Parathyroid adenoma (tissue), 2 donors: ENCODE data around the gene GPER1.

Source experiments
- H2AFZ ChIP-seq: fragments of 300-600 bp; sonication (generic); one replicate; pipeline ENCODE4 v1.7.0; 2017; ENCODE audit warnings: antibody characterized with exemption, mild to moderate bottlenecking
- H3K27ac ChIP-seq: fragments of 300-600 bp; sonication (generic); one replicate; pipeline ENCODE4 v1.7.0; 2017
- H3K27me3 ChIP-seq: fragments of 300-600 bp; sonication (generic); one replicate; pipeline ENCODE4 v1.7.0; 2017; ENCODE audit warnings: low read length; ENCODE audit not compliant: control insufficient read depth, insufficient read depth
- H3K36me3 ChIP-seq: fragments of 300-600 bp; sonication (generic); one replicate; pipeline ENCODE4 v1.7.0; 2017; ENCODE audit warnings: low read length; ENCODE audit not compliant: control insufficient read depth, insufficient read depth
- H3K4me1 ChIP-seq: fragments of 300-600 bp; sonication (generic); one replicate; pipeline ENCODE4 v1.7.0; 2017; ENCODE audit warnings: control low read depth
- H3K4me2 ChIP-seq: fragments of 300-600 bp; sonication (generic); one replicate; pipeline ENCODE4 v1.7.0; 2017; ENCODE audit warnings: low read length
- H3K4me3 ChIP-seq: fragments of 300-600 bp; sonication (generic); one replicate; pipeline ENCODE4 v1.7.0; 2017; ENCODE audit warnings: low read depth, low read length
- H3K79me2 ChIP-seq: fragments of 300-600 bp; sonication (generic); one replicate; pipeline ENCODE4 v1.7.0; 2017; ENCODE audit warnings: control low read depth
- H3K9ac ChIP-seq: fragments of 300-600 bp; sonication (generic); one replicate; pipeline ENCODE4 v1.7.0; 2017; ENCODE audit warnings: mild to moderate bottlenecking
- H3K9me3 ChIP-seq: fragments of 300-600 bp; sonication (generic); one replicate; pipeline ENCODE4 v1.7.0; 2017; ENCODE audit warnings: low read length; ENCODE audit not compliant: control insufficient read depth
- TF ChIP-seq, protein P1 (sequence below): fragments of 300-600 bp; sonication (generic); IDR thresholded peaks from one replicate; pipeline ENCODE4 v1.7.0; 2017; ENCODE audit warnings: antibody characterized with exemption, mild to moderate bottlenecking
- donor health status: primary hyperparathyroidism.

Gene GPER1

DNA sequence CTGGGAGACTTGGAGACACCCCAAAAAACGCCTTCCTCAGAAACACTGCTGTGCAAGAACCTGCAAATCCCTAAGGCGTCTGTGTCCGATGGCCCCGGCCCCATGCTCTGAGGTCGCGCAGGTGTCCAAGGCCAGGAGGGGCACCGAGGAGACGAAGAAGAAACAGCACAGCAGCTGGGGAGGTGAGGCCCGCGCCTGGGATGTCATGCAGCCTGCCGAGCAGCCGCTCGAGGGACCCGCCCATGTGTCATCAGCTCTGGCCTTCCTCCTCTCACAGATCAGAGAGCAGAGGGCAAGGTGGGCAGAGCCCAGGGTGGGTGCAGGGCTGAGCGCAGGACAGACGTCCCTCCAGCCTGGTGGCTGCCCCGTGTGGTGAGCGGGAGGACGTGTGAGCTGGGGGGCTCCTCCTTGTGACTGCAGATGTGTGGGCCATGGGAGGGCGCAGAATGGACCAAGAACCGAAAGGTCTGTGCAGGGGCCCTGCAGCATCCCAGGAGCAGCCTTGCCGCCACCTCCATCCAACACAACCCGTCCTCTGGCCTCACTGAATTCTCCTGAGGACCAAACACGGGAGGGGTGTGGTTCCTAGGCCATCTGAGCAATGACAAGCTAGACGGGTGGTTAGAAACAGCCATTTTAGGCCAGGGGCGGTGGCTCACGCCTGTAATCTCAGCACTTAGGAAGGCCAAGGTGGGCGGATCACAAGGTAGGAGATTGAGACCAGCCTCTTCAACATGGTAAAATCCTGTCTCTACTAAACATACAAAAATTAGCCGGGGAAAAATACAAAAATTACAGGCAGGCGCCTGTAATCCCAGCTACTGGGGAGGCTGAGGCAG, 13.1 kb upstream of the GPER1 start:
- Histone ChIP-seq H3K27ac (no peak overlapping the region), H3K9me3 (no peaks in the 10 kb centered on the region), H3K4me3 (no peak overlapping the region), H3K4me2 (no peak overlapping the region), H3K79me2 (peaks cover 19% of the 10 kb centered on the region), H3K36me3 (no peaks in the 10 kb centered on the region), H3K4me1 (no peaks in the 10 kb centered on the region), H3K9ac (no peak overlapping the region), H3K27me3 (no peaks in the 10 kb centered on the region), H2AFZ (no peak overlapping the region)
- TF ChIP-seq, protein P1, sequence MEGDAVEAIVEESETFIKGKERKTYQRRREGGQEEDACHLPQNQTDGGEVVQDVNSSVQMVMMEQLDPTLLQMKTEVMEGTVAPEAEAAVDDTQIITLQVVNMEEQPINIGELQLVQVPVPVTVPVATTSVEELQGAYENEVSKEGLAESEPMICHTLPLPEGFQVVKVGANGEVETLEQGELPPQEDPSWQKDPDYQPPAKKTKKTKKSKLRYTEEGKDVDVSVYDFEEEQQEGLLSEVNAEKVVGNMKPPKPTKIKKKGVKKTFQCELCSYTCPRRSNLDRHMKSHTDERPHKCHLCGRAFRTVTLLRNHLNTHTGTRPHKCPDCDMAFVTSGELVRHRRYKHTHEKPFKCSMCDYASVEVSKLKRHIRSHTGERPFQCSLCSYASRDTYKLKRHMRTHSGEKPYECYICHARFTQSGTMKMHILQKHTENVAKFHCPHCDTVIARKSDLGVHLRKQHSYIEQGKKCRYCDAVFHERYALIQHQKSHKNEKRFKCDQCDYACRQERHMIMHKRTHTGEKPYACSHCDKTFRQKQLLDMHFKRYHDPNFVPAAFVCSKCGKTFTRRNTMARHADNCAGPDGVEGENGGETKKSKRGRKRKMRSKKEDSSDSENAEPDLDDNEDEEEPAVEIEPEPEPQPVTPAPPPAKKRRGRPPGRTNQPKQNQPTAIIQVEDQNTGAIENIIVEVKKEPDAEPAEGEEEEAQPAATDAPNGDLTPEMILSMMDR: no peak

DNA sequence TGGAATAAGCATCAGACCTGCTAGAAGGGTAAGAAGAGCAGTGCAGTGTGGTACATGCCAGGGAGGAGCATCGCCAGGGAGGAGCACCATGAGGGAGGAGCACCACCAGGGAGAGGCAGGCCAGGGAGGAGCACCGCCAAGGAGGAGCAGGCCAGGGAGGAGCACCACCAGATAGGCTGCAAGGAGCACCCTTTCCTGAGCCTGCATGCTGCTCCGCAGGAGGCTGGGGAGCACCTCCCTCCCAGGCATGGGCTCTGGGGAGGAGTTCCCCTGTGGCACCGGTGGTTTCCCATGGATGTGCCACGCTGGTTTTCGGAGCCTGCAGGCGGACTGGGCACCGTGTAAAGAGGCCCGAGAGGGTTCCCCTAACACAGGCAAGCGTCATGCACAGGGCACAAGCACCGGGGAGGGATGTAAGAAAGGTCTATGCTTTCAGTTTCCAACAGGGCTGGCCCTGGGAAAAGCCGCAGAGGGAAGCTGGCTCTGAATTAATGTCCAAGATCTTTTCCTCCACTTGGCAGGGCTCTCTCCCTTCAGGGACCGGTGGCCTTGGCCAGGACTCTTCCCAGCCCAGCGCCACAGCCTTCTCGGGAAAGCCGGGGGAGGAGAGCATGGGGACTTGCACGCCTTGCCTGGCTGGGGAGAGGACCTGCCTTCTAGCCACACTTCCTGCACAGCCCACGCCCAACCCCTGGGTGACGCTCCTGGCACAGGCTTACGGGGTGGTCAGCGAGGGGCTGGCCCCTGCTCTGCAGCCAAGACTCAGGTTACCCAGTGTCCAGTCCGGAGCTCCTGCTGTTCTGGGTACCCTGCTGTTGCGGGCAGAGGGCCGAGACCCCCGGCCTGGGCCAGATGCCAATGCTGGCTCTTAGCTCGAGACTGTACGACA, 11.5 kb upstream of the GPER1 start:
- Histone ChIP-seq H3K4me1 (no peaks in the 10 kb centered on the region), H3K4me2 (no peak overlapping the region), H3K9ac (no peak overlapping the region), H3K27ac (no peak overlapping the region), H3K79me2 (peaks cover 35% of the 10 kb centered on the region), H3K27me3 (no peaks in the 10 kb centered on the region), H2AFZ (no peak overlapping the region), H3K36me3 (no peaks in the 10 kb centered on the region), H3K9me3 (no peaks in the 10 kb centered on the region), H3K4me3 (no peak overlapping the region)
- TF ChIP-seq, protein P1: no peak

DNA sequence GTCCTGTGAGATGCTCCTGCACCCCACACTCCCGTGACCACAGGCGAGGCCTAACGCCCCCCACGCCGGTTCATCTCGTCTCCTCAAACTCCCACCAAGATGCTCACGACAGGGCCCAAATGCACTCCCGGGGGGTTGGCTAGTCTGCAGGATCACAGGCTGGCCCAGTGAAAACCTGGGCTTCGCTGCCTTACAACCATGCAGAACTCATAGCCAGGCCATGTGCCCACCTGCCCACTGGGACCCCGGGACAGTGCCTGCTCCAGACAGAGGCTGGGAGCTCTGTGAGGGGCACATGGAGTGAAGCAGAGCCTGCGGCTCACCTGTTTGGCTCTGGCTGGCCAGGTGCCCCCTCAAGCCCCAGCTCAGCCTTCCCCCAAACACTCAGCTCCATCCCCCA, 9.4 kb upstream of the GPER1 start:
- TF ChIP-seq, protein P1: no peak
- H2AFZ ChIP-seq: no peak overlapping the region
- H3K9ac ChIP-seq: no peak overlapping the region
- H3K27me3 ChIP-seq: no peaks in the 10 kb centered on the region
- H3K79me2 ChIP-seq: peaks cover 49% of the 10 kb centered on the region
- H3K27ac ChIP-seq: no peak overlapping the region
- H3K36me3 ChIP-seq: no peaks in the 10 kb centered on the region
- no peaks in the 10 kb centered on the region for H3K4me1 ChIP-seq
- H3K4me3 ChIP-seq: no peak overlapping the region
- H3K9me3 ChIP-seq: no peaks in the 10 kb centered on the region
- H3K4me2 ChIP-seq: no peak overlapping the region

DNA sequence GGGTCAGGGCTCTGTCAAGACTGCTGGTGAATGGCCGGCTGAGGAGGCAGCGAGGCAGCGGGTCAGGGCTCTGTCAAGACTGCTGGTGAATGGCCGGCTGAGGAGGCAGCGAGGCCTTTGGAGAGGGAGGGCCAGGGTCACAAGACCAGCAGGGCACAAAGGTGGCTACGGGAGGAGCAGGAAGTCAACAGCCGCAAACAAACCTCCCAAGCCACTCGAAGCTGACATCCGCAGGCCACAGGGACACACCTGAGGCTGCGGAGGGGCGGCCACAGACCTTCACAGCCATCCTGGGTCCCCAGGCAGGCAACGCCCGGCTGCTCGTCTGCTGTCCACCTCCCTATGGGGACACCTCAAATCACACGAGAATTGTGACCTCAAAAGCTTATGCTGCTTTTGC, 8.9 kb upstream of the GPER1 start:
- TF ChIP-seq, protein P1: no peak
- H3K79me2 ChIP-seq: peaks cover 52% of the 10 kb centered on the region
- H3K27me3 ChIP-seq: no peaks in the 10 kb centered on the region
- H3K9me3 ChIP-seq: no peaks in the 10 kb centered on the region
- no peak overlapping the region for H3K9ac ChIP-seq
- no peak overlapping the region for H3K4me2 ChIP-seq
- no peak overlapping the region for H3K4me3 ChIP-seq
- H3K36me3 ChIP-seq: no peaks in the 10 kb centered on the region
- H3K4me1 ChIP-seq: no peaks in the 10 kb centered on the region
- H3K27ac ChIP-seq: no peak overlapping the region
- no peak overlapping the region for H2AFZ ChIP-seq
